HG02588 (cell line): ENCODE results near the gene NTM.

Source experiments
- ATAC-seq: cut with Tn5 transposase; IDR thresholded peaks from one replicate; pipeline ENCODE4 v1.9.1; 2021; ENCODE audit warnings: mild to moderate bottlenecking, moderate library complexity; ENCODE audit not compliant: unreplicated experiment

Gene NTM

GRCh38 chr11:132078264-132079076, 708.1 kb downstream of the NTM start:
- no peak for ATAC-seq

- no peak for ATAC-seq
These were observed 709.7 kb downstream of the NTM start for GRCh38 chr11:132080127-132080526.

- ATAC-seq, result no peak
These were observed 712.2 kb downstream of the NTM start for GRCh38 chr11:132082566-132082965.

- no peak for ATAC-seq
These were observed 714.0 kb downstream of the NTM start for GRCh38 chr11:132084433-132084832.

GRCh38 chr11:132087148-132087547, 716.7 kb downstream of the NTM start:
- no peak for ATAC-seq

GRCh38 chr11:132088551-132088950, 718.1 kb downstream of the NTM start:
- no peak for ATAC-seq

GRCh38 chr11:132093536-132094259, 723.3 kb downstream of the NTM start:
- no peak for ATAC-seq

- ATAC-seq, result no peak
These were observed 724.2 kb downstream of the NTM start for GRCh38 chr11:132094598-132094997.

- ATAC-seq, result no peak
These were observed 725.1 kb downstream of the NTM start for GRCh38 chr11:132095230-132096131.

- no peak for ATAC-seq
These were observed 725.9 kb downstream of the NTM start for GRCh38 chr11:132096132-132096825.

GRCh38 chr11:132099692-132100091, 729.3 kb downstream of the NTM start:
- no peak for ATAC-seq

- ATAC-seq, result no peak
These were observed 730.2 kb downstream of the NTM start for GRCh38 chr11:132100583-132100982.

- ATAC-seq, result no peak
These were observed 731.5 kb downstream of the NTM start for GRCh38 chr11:132101881-132102280.

GRCh38 chr11:132103021-132103420, 732.6 kb downstream of the NTM start:
- ATAC-seq, result no peak

GRCh38 chr11:132106096-132106982, 735.9 kb downstream of the NTM start:
- no peak for ATAC-seq

- no peak for ATAC-seq
These were observed 740.9 kb downstream of the NTM start for GRCh38 chr11:132111316-132111715.

GRCh38 chr11:132111838-132112237, 741.4 kb downstream of the NTM start:
- ATAC-seq, result no peak

- ATAC-seq, result no peak
These were observed 742.4 kb downstream of the NTM start for GRCh38 chr11:132112846-132113245.

- no peak for ATAC-seq
These were observed 743.8 kb downstream of the NTM start for GRCh38 chr11:132114185-132114584.

GRCh38 chr11:132114743-132115142, 744.3 kb downstream of the NTM start:
- ATAC-seq, result no peak
